Mesothelial cell of epicardium (in vitro differentiated cells): ENCODE measurements around the gene UBE2D2. TPM values are rescaled to one million over a fixed set of nuclear protein-coding genes. Genes with fewer than 3 reads are reported as not detected.
A peak's percentile ranks its signal among the peaks of the same experiment; 100 is the strongest.
"Not testable (repeated sequence)": the region's sequence is repeated elsewhere in the genome, so short reads cannot be mapped to it uniquely, and the experiment has no call there.

ENCODE experiments used
- DNase-seq, 2 experiments: peaks; one replicate each; pipeline ENCODE4 v3.0.0; 2021; ENCODE audit warnings: low spot score in 2 of 2; ENCODE audit not compliant: unreplicated experiment in 2 of 2
- H3K27ac Mint-ChIP-seq: 2 replicates; pipeline ENCODE4 v1.8.0; 2021; ENCODE audit warnings: mixed read lengths
- H3K27me3 Mint-ChIP-seq: 2 replicates; pipeline ENCODE4 v1.8.0; 2021; ENCODE audit warnings: low read depth, mixed read lengths
- H3K36me3 Mint-ChIP-seq: 2 replicates; pipeline ENCODE4 v1.8.0; 2021; ENCODE audit warnings: mixed read lengths
- H3K4me1 Mint-ChIP-seq: 2 replicates; pipeline ENCODE4 v1.8.0; 2021; ENCODE audit warnings: mixed read lengths
- H3K4me3 Mint-ChIP-seq: 2 replicates; pipeline ENCODE4 v1.8.0; 2021; ENCODE audit warnings: mild to moderate bottlenecking, moderate library complexity, mixed read lengths
- H3K9me3 Mint-ChIP-seq: 2 replicates; pipeline ENCODE4 v1.8.0; 2021; ENCODE audit warnings: mixed read lengths
- CTCF ChIP-seq: fragments of 200-600 bp; sonication (generic); IDR thresholded peaks from one replicate; pipeline ENCODE4 v1.5.0; 2021; ENCODE audit warnings: antibody characterized with exemption; ENCODE audit not compliant: unreplicated experiment
- total RNA-seq: library from RNA; stranded (reverse); gene quantifications from 3 replicates; pipeline ENCODE4 v1.2.1, GENCODE V29; 2021

UBE2D2 gene
- total RNA-seq, 1 donor from 2014 or later = 119 TPM

- peak; percentile 98 for TF ChIP-seq CTCF
- H3K27ac Mint-ChIP-seq = peak overlapping the region; percentile 83
- H3K27me3 Mint-ChIP-seq = no peaks in the 10 kb centered on the region
- peaks cover 14% of the 10 kb centered on the region for H3K4me1 Mint-ChIP-seq
- H3K36me3 Mint-ChIP-seq = no peaks in the 10 kb centered on the region
- H3K4me3 Mint-ChIP-seq = peak overlapping the region; percentile 75
- DNase-seq = peak; percentile 88 to 96
- no peaks in the 10 kb centered on the region for H3K9me3 Mint-ChIP-seq
These were observed 43.2 kb upstream of the UBE2D2 start for GRCh38 chr5:139517683-139518564.

GRCh38 chr5:139523635-139524445 lies 37.3 kb upstream of the UBE2D2 start:
- Mint-ChIP-seq H3K27ac (no peak overlapping the region), H3K4me3 (no peak overlapping the region), H3K27me3 (no peaks in the 10 kb centered on the region), H3K9me3 (no peaks in the 10 kb centered on the region), H3K4me1 (peaks cover 14% of the 10 kb centered on the region), H3K36me3 (no peaks in the 10 kb centered on the region)
- no peak for TF ChIP-seq CTCF
- DNase-seq = no peak

GRCh38 chr5:139524446-139524845 lies 36.7 kb upstream of the UBE2D2 start:
- Mint-ChIP-seq H3K9me3 (no peaks in the 10 kb centered on the region), H3K36me3 (no peaks in the 10 kb centered on the region), H3K27me3 (no peaks in the 10 kb centered on the region), H3K4me1 (peaks cover 12% of the 10 kb centered on the region), H3K4me3 (no peak overlapping the region), H3K27ac (no peak overlapping the region)
- DNase-seq = no peak
- no peak for TF ChIP-seq CTCF

- Mint-ChIP-seq H3K4me1 (peaks cover 12% of the 10 kb centered on the region), H3K9me3 (no peaks in the 10 kb centered on the region), H3K4me3 (no peak overlapping the region), H3K27me3 (no peaks in the 10 kb centered on the region), H3K36me3 (no peaks in the 10 kb centered on the region), H3K27ac (no peak overlapping the region)
- DNase-seq = no peak
- TF ChIP-seq CTCF = no peak
These were observed 36.1 kb upstream of the UBE2D2 start for GRCh38 chr5:139524940-139525585.

- H3K9me3 Mint-ChIP-seq, DNase-seq, H3K27me3 Mint-ChIP-seq, H3K4me3 Mint-ChIP-seq, H3K27ac Mint-ChIP-seq, H3K36me3 Mint-ChIP-seq: not testable (repeated sequence)
- H3K4me1 Mint-ChIP-seq = peaks cover 12% of the 10 kb centered on the region
These were observed 35.4 kb upstream of the UBE2D2 start for GRCh38 chr5:139525586-139526308.

GRCh38 chr5:139526309-139527089 lies 34.6 kb upstream of the UBE2D2 start:
- Mint-ChIP-seq H3K4me1 (peaks cover 12% of the 10 kb centered on the region), H3K9me3 (peaks cover 12% of the 10 kb centered on the region)
- not testable (repeated sequence) for H3K27me3 Mint-ChIP-seq, H3K36me3 Mint-ChIP-seq, DNase-seq, H3K4me3 Mint-ChIP-seq, H3K27ac Mint-ChIP-seq

GRCh38 chr5:139527090-139527470 lies 34.1 kb upstream of the UBE2D2 start:
- not testable (repeated sequence) for H3K4me3 Mint-ChIP-seq, H3K27me3 Mint-ChIP-seq, H3K27ac Mint-ChIP-seq, DNase-seq, H3K36me3 Mint-ChIP-seq
- Mint-ChIP-seq H3K4me1 (peaks cover 12% of the 10 kb centered on the region), H3K9me3 (peaks cover 12% of the 10 kb centered on the region)

GRCh38 chr5:139527896-139528467 lies 33.2 kb upstream of the UBE2D2 start:
- Mint-ChIP-seq H3K9me3 (peaks cover 12% of the 10 kb centered on the region), H3K4me1 (peaks cover 12% of the 10 kb centered on the region)
- H3K4me3 Mint-ChIP-seq, H3K36me3 Mint-ChIP-seq, H3K27me3 Mint-ChIP-seq, H3K27ac Mint-ChIP-seq, DNase-seq: not testable (repeated sequence)
